Mammary epithelial cell (primary cell): Measurements from ENCODE around the gene KLRC1.
"Not testable (repeated sequence)": the region's sequence is repeated elsewhere in the genome, so short reads cannot be mapped to it uniquely, and the experiment has no call there.

Source experiments
- EZH2 ChIP-seq: IDR thresholded peaks from 2 replicates; pipeline ENCODE4 v1.6.1; 2012; ENCODE audit warnings: low read length, inconsistent platforms, borderline replicate concordance
- TF ChIP-seq, protein P1 (sequence below), 2 donors: IDR thresholded peaks in 1 of 2; conservative IDR thresholded peaks in 1 of 2; 2 replicates each; pipeline ENCODE4 v1.5.1; 2011 to 2012; ENCODE audit warnings: inconsistent platforms in 2 of 2, low read length in 2 of 2, mild to moderate bottlenecking in 2 of 2, control low read depth in 1 of 2, low read depth in 1 of 2; ENCODE audit not compliant: insufficient read depth in 1 of 2; ENCODE audit errors: extremely low read depth in 1 of 2

DNA sequence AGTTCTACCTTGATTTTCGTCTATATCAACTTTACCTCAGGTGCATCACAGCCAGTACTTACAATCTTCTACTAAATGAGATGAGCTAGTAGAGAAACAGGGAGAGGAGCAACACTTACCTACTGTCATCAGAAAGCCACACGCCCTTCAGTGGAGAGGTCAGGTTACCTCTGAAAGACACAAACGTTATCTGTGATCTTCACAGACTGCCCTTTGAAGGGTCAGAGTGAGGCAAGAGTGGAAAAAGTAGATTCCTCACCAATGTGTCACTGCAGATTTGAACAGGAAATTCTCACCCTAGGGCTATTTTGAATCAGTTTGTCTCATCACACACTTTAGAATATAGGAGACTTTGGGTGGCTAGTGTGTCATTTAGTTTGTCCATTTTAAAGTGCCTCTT, 31.0 kb downstream of the KLRC1 start:
- not testable (repeated sequence) for TF ChIP-seq EZH2
- TF ChIP-seq, protein P1, sequence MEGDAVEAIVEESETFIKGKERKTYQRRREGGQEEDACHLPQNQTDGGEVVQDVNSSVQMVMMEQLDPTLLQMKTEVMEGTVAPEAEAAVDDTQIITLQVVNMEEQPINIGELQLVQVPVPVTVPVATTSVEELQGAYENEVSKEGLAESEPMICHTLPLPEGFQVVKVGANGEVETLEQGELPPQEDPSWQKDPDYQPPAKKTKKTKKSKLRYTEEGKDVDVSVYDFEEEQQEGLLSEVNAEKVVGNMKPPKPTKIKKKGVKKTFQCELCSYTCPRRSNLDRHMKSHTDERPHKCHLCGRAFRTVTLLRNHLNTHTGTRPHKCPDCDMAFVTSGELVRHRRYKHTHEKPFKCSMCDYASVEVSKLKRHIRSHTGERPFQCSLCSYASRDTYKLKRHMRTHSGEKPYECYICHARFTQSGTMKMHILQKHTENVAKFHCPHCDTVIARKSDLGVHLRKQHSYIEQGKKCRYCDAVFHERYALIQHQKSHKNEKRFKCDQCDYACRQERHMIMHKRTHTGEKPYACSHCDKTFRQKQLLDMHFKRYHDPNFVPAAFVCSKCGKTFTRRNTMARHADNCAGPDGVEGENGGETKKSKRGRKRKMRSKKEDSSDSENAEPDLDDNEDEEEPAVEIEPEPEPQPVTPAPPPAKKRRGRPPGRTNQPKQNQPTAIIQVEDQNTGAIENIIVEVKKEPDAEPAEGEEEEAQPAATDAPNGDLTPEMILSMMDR (conservative IDR thresholded peaks at IDR 0.05 in 1 of 2, IDR thresholded peaks at IDR 0.05 in 1 of 2; ENCODE audit: extremely low read depth in 1 of 2, insufficient read depth in 1 of 2, low read depth in 1 of 2, low read length in 2 of 2), result not testable (repeated sequence)
